Uterus (tissue), 4 donors: Measurements from ENCODE around the gene IGFLR1. TPM values are rescaled to one million over a fixed set of nuclear protein-coding genes. Genes with fewer than 3 reads are reported as not detected.
"Not testable (repeated sequence)": the region's sequence is repeated elsewhere in the genome, so short reads cannot be mapped to it uniquely, and the experiment has no call there.

Source experiments
- DNase-seq, 2 donors: peaks; one replicate each; pipeline ENCODE4 v3.0.0-alpha.2; 2019 to 2020
- H3K27ac ChIP-seq, 2 donors: fragments of 200-600 bp; sonication (generic); 1 replicate in 1 of 2; 2 replicates in 1 of 2; pipeline ENCODE4 v1.5.1; 2016 to 2018
- H3K27me3 ChIP-seq, 2 donors: fragments of 200-600 bp; sonication (generic); one replicate each; pipeline ENCODE4 v1.5.1; 2018 to 2019; ENCODE audit warnings: control low read depth in 1 of 2
- H3K36me3 ChIP-seq, 2 donors: fragments of 200-600 bp; sonication (generic); one replicate each; pipeline ENCODE4 v1.5.1; 2019; ENCODE audit warnings: control low read depth in 1 of 2
- H3K4me1 ChIP-seq, 2 donors: fragments of 200-600 bp; sonication (generic); one replicate each; pipeline ENCODE4 v1.5.1; 2018 to 2019; ENCODE audit warnings: control low read depth in 1 of 2
- H3K4me3 ChIP-seq, 2 donors: fragments of 200-600 bp; sonication (generic); 1 replicate in 1 of 2; 2 replicates in 1 of 2; pipeline ENCODE4 v1.5.1; 2018 to 2019; ENCODE audit warnings: mild to moderate bottlenecking in 1 of 2
- H3K9me3 ChIP-seq, 2 donors: fragments of 200-600 bp; sonication (generic); one replicate each; pipeline ENCODE4 v1.5.1; 2019; ENCODE audit warnings: control low read depth in 1 of 2
- CTCF ChIP-seq, 4 experiments: fragments of 200-600 bp in 2 of 4; fragments of 450-650 bp in 2 of 4; sonication (generic) in 2 of 4; IDR thresholded peaks; one replicate each; pipeline ENCODE4 v1.5.1; 2016 to 2019; ENCODE audit warnings: antibody characterized with exemption in 4 of 4, mild to moderate bottlenecking in 2 of 4, moderate library complexity in 1 of 4
- POLR2A ChIP-seq, 2 donors: fragments of 450-650 bp; IDR thresholded peaks; one replicate each; pipeline ENCODE4 v1.6.1; 2016; ENCODE audit warnings: antibody characterized with exemption in 2 of 2, mild to moderate bottlenecking in 1 of 2, moderate library complexity in 1 of 2
- intact Hi-C: fragments of 100-400 bp; cut with DNase I; formaldehyde crosslinking; loops from one replicate; pipeline ENCODE4 v1.15.1; 2023; ENCODE audit warnings: low total_unique reads
- total RNA-seq, 4 donors: library from RNA; depleted of rRNA in 3 of 4; stranded (reverse); fragments of >200 nt in 3 of 4; gene quantifications; one replicate each; pipeline versions ENCODE4 v1.1.0 to v1.2.4, GENCODE V29; 2014 to 2023
- donor health status: DM: yes; HTN: yes; CAD: no.

Gene IGFLR1
- total RNA-seq, 4 donors from 2014 or later, result 0.77 to 5.3 (median 2.2) TPM

- TF ChIP-seq CTCF (IDR thresholded peaks at IDR 0.05) (no peak), POLR2A (IDR thresholded peaks at IDR 0.05) (no peak)
- Histone ChIP-seq H3K27ac (no peak overlapping the region), H3K27me3 (no peaks in the 10 kb centered on the region), H3K9me3 (no peaks in the 10 kb centered on the region), H3K4me1 (peaks cover 0 to 6% of the 10 kb centered on the region in 2 donors), H3K4me3 (peak overlapping the region; percentile 40 to 93), H3K36me3 (no peaks in the 10 kb centered on the region)
- intact Hi-C loops, result no loop called here
- no peak for DNase-seq
Measured at GRCh38 chr19:35774274-35775045, 32.2 kb upstream of the IGFLR1 start.

DNA sequence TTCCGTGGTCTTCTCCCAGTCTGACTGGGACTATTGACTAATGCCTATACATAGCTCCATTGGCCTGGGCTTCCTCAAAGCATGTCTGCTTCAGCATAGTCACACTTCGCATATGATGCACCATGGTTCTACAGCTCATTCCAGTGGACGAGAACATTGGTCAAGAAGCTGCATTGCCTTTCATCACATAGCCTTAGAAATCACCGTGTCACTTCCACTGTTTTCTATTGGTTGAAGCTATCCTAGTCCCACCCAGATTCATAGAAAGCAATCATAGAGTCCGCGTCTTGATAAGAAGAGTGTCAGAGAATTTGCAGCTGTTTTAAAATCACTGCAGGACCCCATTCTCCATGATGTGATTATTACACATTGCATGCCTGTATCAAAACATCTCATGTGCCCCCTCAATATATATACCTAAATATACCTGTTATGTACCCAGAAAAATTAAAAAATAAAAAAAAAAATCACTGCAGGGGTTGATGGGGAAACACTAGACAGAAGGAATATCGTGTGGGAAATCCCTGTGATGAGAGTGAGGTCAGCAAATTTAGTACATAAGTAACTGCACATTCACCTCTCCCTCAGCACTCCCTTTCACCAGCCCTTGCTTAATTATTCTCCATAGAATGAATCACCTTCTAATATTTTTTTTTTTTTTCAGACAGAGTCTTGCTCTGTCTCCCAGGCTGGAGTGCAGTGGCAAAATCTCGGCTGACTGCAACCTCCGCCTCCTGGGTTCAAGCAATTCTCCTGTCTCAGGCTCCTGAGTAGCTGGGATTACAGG, 31.0 kb upstream of the IGFLR1 start:
- Histone ChIP-seq H3K4me3 (no peak overlapping the region), H3K27me3 (no peaks in the 10 kb centered on the region), H3K36me3 (no peaks in the 10 kb centered on the region), H3K4me1 (peaks cover 0 to 6% of the 10 kb centered on the region in 2 donors), H3K9me3 (no peaks in the 10 kb centered on the region), H3K27ac (no peak overlapping the region)
- intact Hi-C loops, result no loop called here
- TF ChIP-seq CTCF (IDR thresholded peaks at IDR 0.05) (no peak), POLR2A (IDR thresholded peaks at IDR 0.05) (no peak)
- no peak for DNase-seq

GRCh38 chr19:35772362-35772761, 30.1 kb upstream of the IGFLR1 start:
- H3K27ac ChIP-seq, DNase-seq, intact Hi-C loops, H3K9me3 ChIP-seq, H3K4me1 ChIP-seq, H3K36me3 ChIP-seq, H3K4me3 ChIP-seq, H3K27me3 ChIP-seq: not testable (repeated sequence)

DNA sequence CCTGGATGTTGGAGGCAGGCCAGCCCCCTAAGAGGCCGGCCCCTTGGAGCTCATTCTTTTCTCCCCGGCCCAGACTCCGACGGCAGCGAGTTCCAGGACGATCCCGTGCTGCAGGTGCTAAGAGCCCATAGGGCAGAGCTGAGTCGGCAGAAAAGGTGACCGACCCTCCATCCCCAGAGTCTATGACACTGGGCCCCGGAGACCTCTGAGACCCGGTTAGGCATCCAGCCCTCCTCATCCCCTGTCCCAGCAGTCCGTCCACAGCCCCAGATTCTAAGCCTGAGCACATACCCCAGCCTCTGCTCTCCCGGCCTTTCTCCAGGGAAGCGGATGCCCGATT, 25.8 kb upstream of the IGFLR1 start:
- intact Hi-C loops, result no loop called here
- no peak overlapping the region for H3K27ac ChIP-seq
- H3K4me3 ChIP-seq, result no peak overlapping the region
- DNase-seq, result no peak
- no peaks in the 10 kb centered on the region for H3K9me3 ChIP-seq
- H3K4me1 ChIP-seq, result no peaks in the 10 kb centered on the region
- H3K27me3 ChIP-seq, result no peaks in the 10 kb centered on the region
- TF ChIP-seq POLR2A (IDR thresholded peaks at IDR 0.05) (no peak), CTCF (IDR thresholded peaks at IDR 0.05) (no peak)
- no peaks in the 10 kb centered on the region for H3K36me3 ChIP-seq

- no peaks in the 10 kb centered on the region for H3K9me3 ChIP-seq
- H3K36me3 ChIP-seq, result no peaks in the 10 kb centered on the region
- H3K4me1 ChIP-seq, result no peaks in the 10 kb centered on the region
- no peak for DNase-seq
- H3K4me3 ChIP-seq, result no peak overlapping the region
- no peak overlapping the region for H3K27ac ChIP-seq
- intact Hi-C loops, result no loop called here
- no peaks in the 10 kb centered on the region for H3K27me3 ChIP-seq
- TF ChIP-seq CTCF (IDR thresholded peaks at IDR 0.05) (no peak), POLR2A (IDR thresholded peaks at IDR 0.05) (no peak)
Measured at GRCh38 chr19:35767288-35768081, 25.2 kb upstream of the IGFLR1 start.
